Mesodermal cell (in vitro differentiated cells): ENCODE data around the gene ZNF503.
"Not testable (repeated sequence)": the region's sequence is repeated elsewhere in the genome, so short reads cannot be mapped to it uniquely, and the experiment has no call there.

Experiments
- H3K27ac ChIP-seq: 2 replicates; pipeline ENCODE4 v1.7.0; 2013; ENCODE audit warnings: mild to moderate bottlenecking, low read depth, low read length, moderate library complexity; ENCODE audit not compliant: severe bottlenecking
- H3K36me3 ChIP-seq: 2 replicates; pipeline ENCODE4 v1.7.1; 2013; ENCODE audit warnings: mild to moderate bottlenecking, low read length, moderate library complexity; ENCODE audit not compliant: control insufficient read depth, insufficient read depth
- H3K4me1 ChIP-seq: one replicate; pipeline ENCODE4 v1.7.1; 2013; ENCODE audit warnings: mild to moderate bottlenecking, low read length; ENCODE audit not compliant: insufficient read depth, control insufficient read depth, poor library complexity, severe bottlenecking
- H3K4me3 ChIP-seq: 2 replicates; pipeline ENCODE4 v1.7.0; 2013; ENCODE audit warnings: low read length, control low read depth, mild to moderate bottlenecking; ENCODE audit not compliant: insufficient read depth, poor library complexity, severe bottlenecking; ENCODE audit errors: extremely low read depth
- H3K9me3 ChIP-seq: 2 replicates; pipeline ENCODE4 v1.7.1; 2013; ENCODE audit warnings: mild to moderate bottlenecking, low read length, moderate library complexity; ENCODE audit not compliant: control insufficient read depth
- WGBS, 2 experiments: methylation state at CpG; one replicate each; pipeline ENCODE4 v1.1.5; 2013; ENCODE audit warnings: missing lambda C conversion rate in 2 of 2; ENCODE audit not compliant: insufficient coverage in 2 of 2; 5-methylcytosine and 5-hydroxymethylcytosine counted together

The ZNF503 gene

GRCh38 chr10:75392271-75392670 is 9.3 kb downstream of the ZNF503 start:
- Histone ChIP-seq H3K27ac (no peak overlapping the region), H3K36me3 (no peaks in the 10 kb centered on the region), H3K9me3 (no peaks in the 10 kb centered on the region), H3K4me3 (no peak overlapping the region), H3K4me1 (peaks cover 2% of the 10 kb centered on the region)
- 73 to 87% methylated on average over 2 of the region's 2 CpGs for WGBS, 2 experiments

DNA sequence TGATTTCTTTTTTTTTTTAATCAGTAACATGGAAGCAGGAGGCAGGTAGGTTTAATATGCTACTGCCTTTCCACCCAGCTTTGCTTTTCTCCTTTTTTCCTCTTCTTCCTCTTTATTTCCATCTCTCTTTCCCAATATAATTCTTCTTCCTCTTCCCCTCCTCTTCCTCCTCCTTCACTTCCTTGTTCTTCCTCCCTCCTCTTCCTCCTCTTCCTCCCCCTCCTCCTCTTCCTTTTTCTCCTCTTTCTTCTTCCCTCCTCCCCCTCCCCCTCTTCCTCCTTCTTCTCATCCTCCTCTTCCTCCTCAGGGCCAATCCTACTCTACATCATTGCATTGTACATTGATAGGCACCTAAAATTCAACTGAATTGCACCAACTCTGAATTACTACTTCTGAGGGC is 11.4 kb downstream of the ZNF503 start:
- H3K36me3 ChIP-seq: no peaks in the 10 kb centered on the region
- no peak overlapping the region for H3K4me3 ChIP-seq
- no peaks in the 10 kb centered on the region for H3K9me3 ChIP-seq
- no peak overlapping the region for H3K27ac ChIP-seq
- no peaks in the 10 kb centered on the region for H3K4me1 ChIP-seq

DNA sequence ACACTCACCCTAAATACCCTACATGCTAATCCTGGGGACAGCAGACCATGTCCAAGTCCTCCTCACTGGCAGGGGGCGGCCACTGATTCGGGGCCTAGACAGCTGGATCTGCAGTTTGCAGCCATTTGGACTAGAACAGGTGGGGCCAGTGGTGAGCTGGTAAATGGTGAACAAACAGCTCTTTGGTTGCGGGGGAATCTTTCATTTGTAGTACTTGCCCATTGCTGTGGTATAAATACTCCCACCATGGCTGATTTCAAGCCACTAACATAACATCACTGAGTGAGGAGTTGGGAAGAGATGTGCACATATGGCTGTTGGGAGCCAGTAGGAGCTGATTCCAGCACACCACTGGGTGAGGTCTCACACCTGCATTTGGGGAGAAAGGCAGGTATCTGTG is 13.5 kb downstream of the ZNF503 start:
- Histone ChIP-seq H3K4me1 (no peaks in the 10 kb centered on the region), H3K27ac (no peak overlapping the region), H3K4me3 (no peak overlapping the region), H3K9me3 (no peaks in the 10 kb centered on the region), H3K36me3 (no peaks in the 10 kb centered on the region)
- WGBS, 2 experiments: 87% methylated on average over 2 of the region's 3 CpGs; no CpG with 5 or more reads in 1 of the 2 experiments

DNA sequence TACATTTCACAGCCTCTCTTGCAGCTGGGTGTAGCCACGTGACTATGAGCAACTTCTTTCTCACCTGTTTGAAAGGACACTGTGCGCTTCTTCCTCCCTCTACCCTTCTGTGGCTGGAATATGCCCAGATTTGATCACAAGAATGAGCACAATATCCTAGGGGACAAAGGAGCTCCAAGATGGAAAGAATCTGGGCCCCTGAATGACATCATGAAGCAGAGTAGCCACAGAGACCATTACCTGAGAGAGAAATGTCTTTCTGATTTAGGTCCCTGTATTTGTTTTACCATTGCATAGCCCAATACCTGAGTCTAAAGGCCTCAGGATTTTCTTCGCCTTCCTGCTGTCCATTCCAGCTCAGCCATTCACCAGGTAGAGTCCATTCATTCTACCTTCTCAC is 15.4 kb downstream of the ZNF503 start:
- no peak overlapping the region for H3K27ac ChIP-seq
- WGBS, 2 experiments: 84 to 87% methylated on average over 3 of the region's 3 CpGs
- H3K36me3 ChIP-seq: no peaks in the 10 kb centered on the region
- no peaks in the 10 kb centered on the region for H3K9me3 ChIP-seq
- no peak overlapping the region for H3K4me3 ChIP-seq
- H3K4me1 ChIP-seq: no peaks in the 10 kb centered on the region

- H3K9me3 ChIP-seq: no peaks in the 10 kb centered on the region
- no peaks in the 10 kb centered on the region for H3K36me3 ChIP-seq
- no peaks in the 10 kb centered on the region for H3K4me1 ChIP-seq
- H3K4me3 ChIP-seq: no peak overlapping the region
- WGBS, 2 experiments: 86 to 93% methylated on average over 6 of the region's 6 CpGs
- H3K27ac ChIP-seq: no peak overlapping the region
Measured at GRCh38 chr10:75379817-75380216, 21.7 kb downstream of the ZNF503 start.

DNA sequence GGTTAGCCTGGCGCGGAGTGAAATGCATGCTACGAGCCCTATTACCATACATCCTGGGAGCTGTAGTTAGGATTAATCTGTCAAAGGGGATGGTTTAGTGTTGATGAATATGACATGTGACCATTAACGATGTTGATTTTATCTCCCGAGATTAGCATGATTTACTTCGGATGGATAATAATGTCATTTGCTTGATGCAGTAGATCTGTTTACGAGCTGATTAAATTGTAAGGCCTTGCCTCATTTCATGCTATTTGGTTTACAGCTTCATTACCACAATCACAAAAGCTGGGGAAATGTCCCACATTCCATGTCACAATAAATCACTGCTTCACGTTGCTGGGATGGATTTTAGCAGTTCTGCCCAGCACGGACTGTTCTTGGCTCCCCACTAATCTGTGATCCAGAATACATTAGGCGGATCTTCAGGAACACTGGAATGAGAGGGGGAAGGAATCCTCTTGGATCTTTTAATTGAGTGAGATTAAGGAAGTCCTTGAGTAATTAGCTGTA is 22.3 kb downstream of the ZNF503 start:
- WGBS, 2 experiments: 72 to 81% methylated on average over 3 to 5 of the region's 10 CpGs
- Histone ChIP-seq H3K4me1 (no peaks in the 10 kb centered on the region), H3K36me3 (no peaks in the 10 kb centered on the region), H3K9me3 (no peaks in the 10 kb centered on the region), H3K27ac (no peak overlapping the region), H3K4me3 (no peak overlapping the region)

DNA sequence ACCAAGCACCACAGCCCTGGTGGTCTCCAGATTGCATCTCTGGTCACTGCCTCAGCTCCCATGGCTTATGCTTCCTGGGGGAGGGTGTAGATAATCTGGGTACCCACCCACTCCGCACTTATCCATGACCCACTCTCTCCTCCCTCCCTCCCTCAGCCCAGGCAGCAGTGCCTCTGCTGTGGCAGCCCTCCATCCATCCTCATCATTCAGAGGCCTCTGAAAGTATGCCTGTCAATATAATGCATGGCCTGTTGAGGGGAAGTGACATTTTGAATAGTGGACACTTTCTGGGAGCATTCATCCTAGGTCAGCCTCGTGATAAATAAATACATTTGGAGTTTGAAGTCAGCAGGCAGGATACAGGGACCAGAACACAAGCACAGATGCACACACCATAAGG is 23.2 kb downstream of the ZNF503 start:
- Histone ChIP-seq H3K4me3 (no peak overlapping the region), H3K27ac (no peak overlapping the region), H3K4me1 (no peaks in the 10 kb centered on the region), H3K36me3 (no peaks in the 10 kb centered on the region), H3K9me3 (no peaks in the 10 kb centered on the region)
- 100% methylated on average over 1 of the region's 2 CpGs for WGBS, 2 experiments

DNA sequence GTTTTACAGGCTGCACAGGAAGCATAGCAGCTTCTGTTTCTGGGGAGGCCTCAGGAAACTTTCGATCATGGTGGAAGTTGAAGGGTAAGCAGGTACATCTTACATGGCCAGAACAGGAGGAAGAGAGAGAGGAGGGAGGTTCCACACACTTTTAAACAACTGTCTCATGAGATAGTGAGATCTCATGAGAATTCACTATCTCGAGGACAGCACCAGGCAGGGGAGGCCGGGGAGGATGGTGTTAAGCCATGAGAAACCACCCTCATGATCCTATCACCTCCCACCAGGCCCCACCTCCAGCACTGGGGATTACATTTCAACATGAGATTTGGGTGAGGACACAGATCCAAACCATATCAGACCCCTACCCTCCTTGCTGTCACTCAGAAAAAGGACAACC is 23.7 kb downstream of the ZNF503 start:
- Histone ChIP-seq H3K4me3 (no peak overlapping the region), H3K36me3 (no peaks in the 10 kb centered on the region), H3K4me1 (no peaks in the 10 kb centered on the region), H3K27ac (no peak overlapping the region), H3K9me3 (no peaks in the 10 kb centered on the region)
- WGBS, 2 experiments: 86 to 100% methylated on average over 1 to 2 of the region's 3 CpGs

DNA sequence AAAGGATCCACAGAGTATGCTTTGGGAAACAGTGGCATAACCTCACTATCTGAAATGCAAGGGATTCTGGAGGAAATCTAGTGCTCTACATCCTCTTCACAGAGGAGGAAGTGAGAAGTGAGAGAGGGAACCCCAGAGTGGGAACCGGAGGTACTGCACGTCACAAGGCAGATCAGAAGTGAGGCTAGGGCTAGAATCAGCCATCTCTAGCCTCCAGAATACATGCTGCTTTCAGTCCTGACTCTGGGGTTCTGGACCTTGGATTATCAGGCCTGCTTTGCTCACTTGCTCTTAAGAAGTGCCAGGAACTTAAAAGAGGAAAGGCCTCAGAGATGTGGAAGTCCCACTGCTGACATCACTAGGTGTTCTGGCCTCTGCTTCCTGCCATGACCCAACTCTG is 25.7 kb downstream of the ZNF503 start:
- H3K9me3 ChIP-seq: no peaks in the 10 kb centered on the region
- H3K4me3 ChIP-seq: no peak overlapping the region
- no peaks in the 10 kb centered on the region for H3K36me3 ChIP-seq
- no peaks in the 10 kb centered on the region for H3K4me1 ChIP-seq
- 84 to 94% methylated on average over 2 of the region's 2 CpGs for WGBS, 2 experiments
- H3K27ac ChIP-seq: no peak overlapping the region

GRCh38 chr10:75371010-75371409 is 30.6 kb downstream of the ZNF503 start:
- peaks cover 5% of the 10 kb centered on the region for H3K9me3 ChIP-seq
- no peaks in the 10 kb centered on the region for H3K4me1 ChIP-seq
- no peak overlapping the region for H3K27ac ChIP-seq
- H3K36me3 ChIP-seq: no peaks in the 10 kb centered on the region
- H3K4me3 ChIP-seq: no peak overlapping the region
- WGBS, 2 experiments: 88 to 92% methylated on average over 2 of the region's 2 CpGs

GRCh38 chr10:75369838-75370237 is 31.7 kb downstream of the ZNF503 start:
- H3K27ac ChIP-seq, H3K4me1 ChIP-seq, H3K4me3 ChIP-seq, H3K36me3 ChIP-seq, H3K9me3 ChIP-seq: not testable (repeated sequence)
- 100% methylated on average over 4 of the region's 9 CpGs for WGBS, 2 experiments
